GM20000 (cell line): ENCODE results near the gene IGLL1.
"Not testable (repeated sequence)": the region's sequence is repeated elsewhere in the genome, so short reads cannot be mapped to it uniquely, and the experiment has no call there.

ENCODE experiments used
- DNase-seq: peaks from one replicate; pipeline ENCODE4 v3.0.0; 2012; ENCODE audit warnings: low spot score
- TF ChIP-seq, protein P1 (sequence below): IDR thresholded peaks from 2 replicates; pipeline ENCODE4 v1.5.1; 2012; ENCODE audit warnings: mild to moderate bottlenecking, control low read depth; ENCODE audit errors: extremely low read depth, missing control alignments

IGLL1 gene

GRCh38 chr22:23580576-23581259, 628 bp upstream of the IGLL1 start:
- DNase-seq: no peak
- TF ChIP-seq, protein P1, sequence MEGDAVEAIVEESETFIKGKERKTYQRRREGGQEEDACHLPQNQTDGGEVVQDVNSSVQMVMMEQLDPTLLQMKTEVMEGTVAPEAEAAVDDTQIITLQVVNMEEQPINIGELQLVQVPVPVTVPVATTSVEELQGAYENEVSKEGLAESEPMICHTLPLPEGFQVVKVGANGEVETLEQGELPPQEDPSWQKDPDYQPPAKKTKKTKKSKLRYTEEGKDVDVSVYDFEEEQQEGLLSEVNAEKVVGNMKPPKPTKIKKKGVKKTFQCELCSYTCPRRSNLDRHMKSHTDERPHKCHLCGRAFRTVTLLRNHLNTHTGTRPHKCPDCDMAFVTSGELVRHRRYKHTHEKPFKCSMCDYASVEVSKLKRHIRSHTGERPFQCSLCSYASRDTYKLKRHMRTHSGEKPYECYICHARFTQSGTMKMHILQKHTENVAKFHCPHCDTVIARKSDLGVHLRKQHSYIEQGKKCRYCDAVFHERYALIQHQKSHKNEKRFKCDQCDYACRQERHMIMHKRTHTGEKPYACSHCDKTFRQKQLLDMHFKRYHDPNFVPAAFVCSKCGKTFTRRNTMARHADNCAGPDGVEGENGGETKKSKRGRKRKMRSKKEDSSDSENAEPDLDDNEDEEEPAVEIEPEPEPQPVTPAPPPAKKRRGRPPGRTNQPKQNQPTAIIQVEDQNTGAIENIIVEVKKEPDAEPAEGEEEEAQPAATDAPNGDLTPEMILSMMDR: no peak

DNA sequence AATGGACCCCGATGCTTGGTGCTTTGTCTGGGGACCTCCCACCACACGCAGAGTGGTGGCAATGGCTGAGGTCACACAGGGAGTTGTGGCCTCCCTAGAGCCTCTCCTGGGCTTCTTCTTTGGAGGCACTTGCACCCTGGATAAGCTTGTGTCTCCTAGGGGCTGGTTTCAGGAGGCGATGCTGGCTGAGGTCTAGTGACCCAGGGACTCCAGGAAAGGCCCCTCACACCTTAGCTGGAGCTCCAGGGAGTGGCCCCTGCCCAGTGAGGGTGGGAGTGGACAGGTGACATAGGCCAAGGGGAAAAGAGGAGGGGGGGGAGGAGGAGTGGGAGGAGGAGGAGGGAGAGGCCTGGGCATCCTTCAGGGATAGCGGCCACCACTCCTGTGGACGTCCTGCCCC, 810 bp downstream of the IGLL1 start:
- no peak for DNase-seq
- TF ChIP-seq, protein P1: no peak

GRCh38 chr22:23578306-23578705, 1.8 kb downstream of the IGLL1 start:
- TF ChIP-seq, protein P1: no peak
- no peak for DNase-seq

GRCh38 chr22:23576681-23577080, 3.4 kb downstream of the IGLL1 start:
- TF ChIP-seq, protein P1: no peak
- DNase-seq: no peak

DNA sequence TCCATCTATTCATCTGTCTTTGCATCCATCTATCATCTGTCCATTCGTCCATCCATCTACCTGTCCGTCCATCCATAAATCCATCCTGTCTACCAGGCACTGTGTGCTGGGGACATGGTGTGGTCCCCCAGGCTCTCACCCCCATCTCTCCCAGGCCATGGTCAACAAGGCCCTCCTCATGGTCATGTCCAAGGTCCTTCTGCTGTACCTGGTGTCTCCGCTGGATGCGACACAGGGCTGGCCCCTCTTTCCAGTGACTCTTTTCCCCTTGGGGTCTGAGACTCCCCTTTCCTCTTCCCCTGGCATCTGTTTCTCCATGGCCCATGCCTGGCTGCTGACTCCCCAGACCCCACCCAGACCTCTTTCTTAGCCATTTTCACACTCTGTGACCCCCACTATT, 4.5 kb downstream of the IGLL1 start:
- DNase-seq: no peak
- TF ChIP-seq, protein P1: no peak

DNA sequence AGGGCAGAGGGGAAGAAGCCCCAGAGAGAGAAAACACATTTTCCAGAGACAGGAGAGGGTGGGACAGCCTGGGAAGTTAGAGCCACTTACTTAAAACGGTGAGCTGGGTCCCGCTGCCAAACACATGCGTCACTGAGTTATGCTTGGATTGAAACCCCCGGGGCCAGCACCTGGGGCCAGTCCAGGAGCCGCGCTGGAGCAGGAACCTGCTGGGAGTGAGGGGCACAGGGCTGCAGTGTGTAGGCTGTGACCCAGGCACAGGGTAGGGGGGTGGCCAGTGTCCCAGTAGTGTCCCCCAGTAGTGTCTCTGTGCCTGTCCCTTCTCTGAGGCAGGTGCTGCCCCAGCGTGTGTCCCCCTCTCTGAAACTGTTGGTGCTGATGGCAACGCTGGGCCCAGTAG, 5.2 kb downstream of the IGLL1 start:
- DNase-seq: no peak
- TF ChIP-seq, protein P1: no peak

DNA sequence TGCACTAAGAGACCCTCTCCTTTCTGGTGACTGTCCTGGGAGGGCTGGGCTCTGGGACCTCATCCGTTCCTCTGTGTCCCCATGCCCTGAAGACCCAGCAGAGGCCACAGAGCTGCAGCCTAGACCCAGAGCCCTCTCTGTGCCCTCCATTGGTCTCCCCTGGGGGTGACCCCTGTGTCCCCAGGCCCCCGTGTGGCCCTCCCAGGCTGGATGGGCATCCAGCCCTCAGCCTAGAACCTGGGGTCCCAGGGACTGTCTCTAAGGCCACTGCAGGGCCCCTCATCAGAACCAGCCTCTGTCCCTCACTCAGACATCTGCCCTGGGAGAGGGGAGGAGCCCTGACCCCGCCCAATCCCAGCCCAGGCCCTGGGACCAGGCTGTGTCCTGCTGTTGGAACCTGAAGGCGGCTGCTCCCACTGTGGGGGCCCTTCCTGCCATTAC, 5.7 kb downstream of the IGLL1 start:
- DNase-seq: no peak
- TF ChIP-seq, protein P1: no peak

DNA sequence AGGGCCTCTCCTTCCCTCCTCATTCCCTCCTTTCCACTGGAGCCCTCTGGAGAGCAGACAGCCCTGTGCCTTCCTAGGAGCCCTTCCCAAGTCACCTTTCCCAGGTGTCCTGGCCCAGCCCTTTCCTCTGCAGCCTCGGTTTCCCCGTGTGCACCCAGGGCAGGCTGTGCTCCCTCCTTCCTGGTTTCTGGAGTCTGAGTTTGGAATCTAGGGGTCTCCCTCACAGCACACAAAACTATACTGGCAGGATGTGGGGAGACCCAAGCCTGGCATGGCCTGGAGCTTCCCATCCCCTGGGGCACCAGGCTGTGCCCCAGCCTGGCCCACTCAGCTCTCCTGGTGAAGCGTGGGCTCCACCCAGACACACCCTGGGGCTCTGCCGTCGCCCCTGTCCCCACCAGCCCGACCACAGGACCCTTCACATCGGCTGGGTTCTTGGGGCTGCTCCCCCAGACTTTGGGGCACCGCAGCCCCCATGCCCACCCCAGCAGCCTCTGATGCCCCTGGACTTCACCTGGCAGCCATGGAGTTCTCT, 6.3 kb downstream of the IGLL1 start:
- not testable (repeated sequence) for DNase-seq

DNA sequence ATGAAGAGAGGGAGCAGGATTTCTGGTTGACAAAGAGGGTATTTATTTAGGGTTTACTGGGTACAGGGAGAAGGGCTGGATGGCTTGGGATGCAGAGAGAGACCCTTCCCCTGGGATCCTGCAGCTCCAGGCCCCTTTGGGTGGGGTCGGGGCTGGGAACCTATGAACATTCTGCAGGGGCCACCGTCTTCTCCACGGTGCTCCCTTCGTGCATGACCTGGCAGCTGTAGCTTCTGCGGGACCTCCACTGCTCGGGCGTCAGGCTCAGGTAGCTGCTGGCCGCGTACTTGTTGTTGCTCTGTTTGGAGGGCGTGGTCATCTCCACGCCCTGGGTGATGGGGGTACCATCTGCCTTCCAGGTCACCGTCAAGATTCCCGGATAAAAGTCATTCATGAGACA, 7.0 kb downstream of the IGLL1 start:
- DNase-seq: not testable (repeated sequence)
